ENCODE measurements around the gene SOCS1.
"Not testable (repeated sequence)": the region's sequence is repeated elsewhere in the genome, so short reads cannot be mapped to it uniquely, and the experiment has no call there.

DNA sequence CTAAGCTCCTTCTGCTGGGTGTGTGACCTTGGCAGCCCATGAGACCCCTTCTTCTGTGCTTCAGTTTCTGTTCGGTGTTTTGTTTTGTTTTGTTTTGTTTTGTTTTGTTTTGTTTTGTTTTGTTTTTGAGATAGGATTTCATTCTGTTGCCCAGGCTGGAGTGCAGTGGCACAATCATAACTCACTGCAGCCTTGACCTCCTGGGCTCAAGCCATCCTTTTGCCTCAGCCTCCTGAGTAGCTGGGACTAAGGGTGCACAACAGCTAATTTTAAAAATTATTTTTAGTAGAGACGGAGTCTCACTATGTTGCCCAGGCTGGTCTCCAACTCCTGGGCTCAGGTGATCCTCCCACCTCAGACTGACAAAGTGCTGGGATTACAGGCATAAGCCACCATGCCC lies 35.5 kb downstream of the SOCS1 start:
- TF ChIP-seq, protein P1, sequence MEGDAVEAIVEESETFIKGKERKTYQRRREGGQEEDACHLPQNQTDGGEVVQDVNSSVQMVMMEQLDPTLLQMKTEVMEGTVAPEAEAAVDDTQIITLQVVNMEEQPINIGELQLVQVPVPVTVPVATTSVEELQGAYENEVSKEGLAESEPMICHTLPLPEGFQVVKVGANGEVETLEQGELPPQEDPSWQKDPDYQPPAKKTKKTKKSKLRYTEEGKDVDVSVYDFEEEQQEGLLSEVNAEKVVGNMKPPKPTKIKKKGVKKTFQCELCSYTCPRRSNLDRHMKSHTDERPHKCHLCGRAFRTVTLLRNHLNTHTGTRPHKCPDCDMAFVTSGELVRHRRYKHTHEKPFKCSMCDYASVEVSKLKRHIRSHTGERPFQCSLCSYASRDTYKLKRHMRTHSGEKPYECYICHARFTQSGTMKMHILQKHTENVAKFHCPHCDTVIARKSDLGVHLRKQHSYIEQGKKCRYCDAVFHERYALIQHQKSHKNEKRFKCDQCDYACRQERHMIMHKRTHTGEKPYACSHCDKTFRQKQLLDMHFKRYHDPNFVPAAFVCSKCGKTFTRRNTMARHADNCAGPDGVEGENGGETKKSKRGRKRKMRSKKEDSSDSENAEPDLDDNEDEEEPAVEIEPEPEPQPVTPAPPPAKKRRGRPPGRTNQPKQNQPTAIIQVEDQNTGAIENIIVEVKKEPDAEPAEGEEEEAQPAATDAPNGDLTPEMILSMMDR (IDR thresholded peaks at IDR 0.05), result not testable (repeated sequence)
- TF ChIP-seq EZH2phosphoT487 (IDR thresholded peaks at IDR 0.05), result not testable (repeated sequence)

Measured in neural progenitor cell (in vitro differentiated cells).